UCSD-AML1 (cell line): ENCODE results near the gene MME.

Source experiments
- DNase-seq: peaks from one replicate; lab custom pipeline; 2025; ENCODE audit not compliant: unreplicated experiment; lab: John Stamatoyannopoulos, UW

MME gene

DNA sequence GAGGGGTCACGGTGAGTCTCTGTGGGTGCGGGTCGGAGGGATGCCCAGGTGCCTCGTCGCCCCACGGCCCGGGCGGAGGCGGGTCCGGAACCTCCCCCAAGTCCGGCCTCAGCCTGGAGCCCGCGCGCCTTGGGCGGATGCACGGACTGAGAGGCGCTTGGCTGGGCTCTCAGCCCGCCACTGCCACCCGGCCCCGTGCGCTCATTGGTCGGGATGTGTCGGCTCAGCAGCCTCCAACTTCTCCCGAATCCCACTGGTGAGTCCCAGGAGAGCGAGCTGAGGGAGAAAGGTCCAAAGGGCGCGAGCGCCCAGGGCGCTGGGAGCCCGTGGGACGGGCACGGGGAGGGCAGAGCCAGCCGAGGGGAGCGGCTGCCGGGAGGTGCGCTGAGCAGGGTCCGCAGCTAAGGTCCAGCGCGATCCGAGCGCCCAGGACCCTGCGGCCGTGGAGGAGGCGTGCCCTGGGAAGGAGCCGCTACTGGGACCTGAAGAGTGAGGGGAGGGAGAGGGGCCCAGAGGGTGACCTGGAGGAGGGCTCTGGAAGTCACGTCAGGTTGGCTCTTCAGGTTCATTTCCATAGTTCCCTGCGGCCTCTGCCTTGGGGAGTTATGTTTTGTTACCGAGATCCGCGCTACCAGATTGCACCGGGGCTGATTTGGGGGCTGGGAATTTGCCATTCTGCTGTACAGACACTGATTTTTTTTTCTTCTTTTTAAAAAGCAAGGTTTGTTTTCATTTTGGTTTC is at the start of gene MME:
MME (plus strand) TSS at position 574 of the 742 bp plus-strand sequence. CDS start 3,849 bp downstream, outside the sequence.
- DNase-seq = no peak

- no peak for DNase-seq
Observed at GRCh38 chr3:155031186-155031585, 48.9 kb upstream of the MME start.

- DNase-seq = no peak
Observed at GRCh38 chr3:155032918-155033317, 47.2 kb upstream of the MME start.

DNA sequence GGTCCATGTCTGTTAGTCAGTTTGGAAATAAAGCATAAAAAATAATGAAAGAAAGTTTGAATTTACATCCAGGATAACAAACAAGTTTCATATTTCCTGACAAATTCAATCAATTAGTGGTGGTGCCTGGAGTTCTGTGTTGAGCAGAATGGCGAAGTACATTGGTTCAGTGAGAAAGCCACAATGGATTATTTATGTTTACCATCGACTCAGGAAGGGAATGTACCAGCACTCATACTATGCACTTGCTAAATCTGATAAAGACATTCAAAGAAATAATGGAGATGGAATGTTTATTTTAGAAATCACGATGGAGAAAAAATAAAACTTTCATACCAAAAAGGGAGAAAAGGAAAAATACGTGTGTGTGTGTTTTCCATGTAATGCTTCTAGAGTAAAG is 45.3 kb upstream of the MME start:
- DNase-seq = no peak

GRCh38 chr3:155035553-155035952 is 44.6 kb upstream of the MME start:
- no peak for DNase-seq

GRCh38 chr3:155037508-155038202 is 42.5 kb upstream of the MME start:
- no peak for DNase-seq

DNA sequence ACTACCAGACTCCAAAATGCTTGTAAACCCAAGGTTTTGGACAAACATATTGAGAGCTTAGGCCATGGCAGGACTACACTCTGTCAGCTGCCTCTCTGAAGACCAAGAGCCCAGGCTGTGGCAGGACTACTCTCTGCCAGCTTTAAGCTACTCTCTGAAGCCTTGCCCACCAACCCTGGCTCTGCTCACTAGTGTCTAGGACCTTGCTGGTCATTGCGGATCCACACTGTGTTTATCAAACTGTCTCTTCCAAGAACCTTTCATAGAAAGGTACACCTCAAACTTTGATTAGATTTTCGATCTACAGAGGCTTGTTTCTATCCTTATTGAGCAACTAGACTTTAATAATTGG is 41.9 kb upstream of the MME start:
- DNase-seq = no peak

- no peak for DNase-seq
Observed at GRCh38 chr3:155046935-155047334, 33.2 kb upstream of the MME start.

- no peak for DNase-seq
Observed at GRCh38 chr3:155047672-155048071, 32.4 kb upstream of the MME start.

DNA sequence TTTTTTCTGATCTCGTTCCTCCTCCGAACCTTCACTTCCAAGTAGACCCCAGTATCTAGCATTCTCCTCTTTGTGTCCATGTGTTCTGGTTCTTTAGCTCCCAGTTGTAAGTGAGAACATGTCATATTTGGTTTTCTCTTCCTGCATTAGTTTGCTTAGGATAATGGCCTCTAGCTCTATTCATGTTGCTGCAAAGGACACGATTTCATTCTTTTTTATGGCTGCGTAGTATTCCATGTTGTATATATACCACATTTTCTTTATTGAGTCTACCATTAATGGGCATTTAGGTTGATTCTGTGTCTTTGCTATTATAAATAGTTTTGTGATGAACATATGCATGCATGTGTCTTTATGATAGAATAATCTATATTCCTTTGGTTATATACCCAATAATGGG is 30.2 kb upstream of the MME start:
- no peak for DNase-seq

DNA sequence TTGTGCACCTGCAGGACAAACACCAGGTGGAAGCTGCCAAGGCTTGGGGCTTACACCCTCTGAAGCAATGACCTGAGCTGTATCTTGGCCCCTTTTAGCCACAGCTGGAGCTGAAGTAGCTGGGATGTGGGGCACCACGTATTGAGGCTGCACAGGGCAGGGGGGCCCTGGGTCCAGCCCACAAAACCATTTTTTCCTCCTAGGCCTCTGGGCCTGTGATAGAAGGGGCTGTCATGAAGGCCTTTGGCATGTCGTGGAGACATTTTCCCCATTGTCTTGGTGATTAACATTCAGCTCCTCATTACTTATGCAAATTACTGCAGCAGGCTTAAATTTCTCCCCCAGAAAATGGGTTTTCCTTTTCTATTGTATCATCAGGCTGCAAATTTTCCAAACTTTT is 27.6 kb upstream of the MME start:
- no peak for DNase-seq

DNA sequence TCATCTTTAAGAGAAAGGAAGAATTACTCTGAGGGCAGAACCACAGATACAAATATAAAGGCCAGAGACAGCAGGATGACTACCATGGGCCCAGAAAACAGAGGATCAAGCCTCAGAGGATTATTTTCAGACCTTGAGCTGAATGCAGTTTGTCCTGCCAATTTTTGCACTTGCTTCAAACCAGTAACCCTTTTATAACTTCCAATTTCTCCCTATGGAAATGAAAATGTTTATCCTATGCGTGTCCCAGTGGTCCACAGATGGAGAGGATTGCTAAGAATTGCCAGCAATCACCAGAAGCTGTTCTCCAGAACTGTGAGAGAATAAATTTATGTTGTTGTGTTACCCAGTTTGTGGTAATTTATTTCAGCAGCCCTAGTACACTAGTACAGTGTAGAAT is 26.4 kb upstream of the MME start:
- DNase-seq = no peak

DNA sequence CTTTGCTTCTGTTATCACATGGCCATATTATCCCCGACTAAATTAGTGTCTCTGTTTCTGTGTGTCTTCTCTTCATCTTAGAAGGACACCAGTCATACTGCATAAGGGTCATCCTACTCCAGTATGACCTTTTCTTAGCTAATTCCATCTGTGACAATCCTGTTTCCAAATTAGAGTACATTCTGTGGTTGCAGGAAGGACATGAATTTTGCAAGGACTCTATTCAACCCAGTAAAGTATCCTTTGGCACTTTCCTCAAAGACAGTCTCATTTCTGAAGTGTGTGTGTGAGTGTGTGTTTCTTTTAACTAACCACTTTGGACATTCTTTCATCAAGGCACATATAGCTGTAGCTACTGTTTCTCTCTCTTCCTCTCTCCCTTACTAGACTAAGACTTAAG is 15.2 kb upstream of the MME start:
- DNase-seq = no peak

DNA sequence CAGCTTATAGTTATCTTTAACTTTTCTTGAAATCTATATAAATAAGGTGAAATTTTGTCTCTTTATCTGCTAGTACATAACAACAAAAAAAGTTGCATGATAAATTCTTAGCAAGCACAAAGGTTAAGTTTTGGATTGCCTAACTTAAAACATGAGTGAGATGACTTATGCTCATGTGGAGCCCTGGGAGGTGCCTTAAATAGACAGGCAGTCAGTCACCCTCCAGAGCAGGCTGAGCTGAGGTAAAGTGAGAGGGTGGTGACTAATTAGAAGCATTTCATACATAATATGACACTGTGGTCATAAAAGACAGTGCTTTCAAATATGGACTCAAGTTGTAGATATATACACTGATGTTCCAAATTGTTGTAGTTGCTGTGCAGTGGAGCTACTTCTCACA is 14.6 kb upstream of the MME start:
- no peak for DNase-seq

DNA sequence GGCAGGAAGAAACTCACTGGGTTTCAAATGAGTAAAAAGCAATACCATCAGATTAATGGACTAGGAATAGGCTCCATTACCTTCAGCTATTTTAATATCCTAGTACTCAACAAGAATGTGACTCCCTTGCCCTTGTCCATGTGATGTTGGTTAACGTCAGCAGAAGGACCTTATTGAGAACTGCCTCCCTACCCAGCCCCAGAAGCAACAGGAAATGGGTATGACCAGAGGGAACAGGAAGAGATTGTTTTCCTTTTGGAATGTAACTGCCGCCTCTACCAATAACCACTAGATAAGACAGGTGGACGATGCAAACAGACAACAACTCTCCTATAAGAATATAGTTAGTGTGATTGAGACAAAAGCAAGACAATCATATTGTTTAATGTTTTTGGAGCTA is 10.4 kb upstream of the MME start:
- DNase-seq = no peak

- DNase-seq = no peak
Observed at GRCh38 chr3:155070316-155070715, 9.8 kb upstream of the MME start.

DNA sequence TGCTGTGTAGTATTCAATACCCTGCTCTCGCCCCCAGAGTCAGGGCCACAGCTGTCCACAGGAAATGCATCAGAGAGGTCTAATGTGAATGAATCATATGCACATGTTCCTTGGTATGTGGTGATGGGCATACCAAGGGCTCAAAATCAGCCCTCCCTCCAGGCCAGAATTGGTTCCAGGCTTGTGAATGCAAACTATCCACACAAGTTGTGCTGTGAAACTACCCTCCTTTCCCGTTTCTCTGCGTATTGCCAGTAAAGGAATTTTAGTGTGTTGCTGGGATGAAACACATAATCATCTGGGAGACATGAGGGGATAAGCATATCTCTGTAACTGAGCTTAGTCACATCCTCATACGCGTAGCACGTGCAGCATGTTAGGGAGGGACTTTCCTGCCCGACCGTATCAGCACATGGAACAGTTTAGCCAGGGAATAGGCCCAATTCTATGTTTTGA is 9.2 kb upstream of the MME start:
- DNase-seq = no peak

GRCh38 chr3:155075200-155075599 is 4.9 kb upstream of the MME start:
- DNase-seq = no peak

- DNase-seq = no peak
Observed at GRCh38 chr3:155076888-155077287, 3.2 kb upstream of the MME start.

- DNase-seq = no peak
Observed at GRCh38 chr3:155078711-155079467, 1.2 kb upstream of the MME start.

DNA sequence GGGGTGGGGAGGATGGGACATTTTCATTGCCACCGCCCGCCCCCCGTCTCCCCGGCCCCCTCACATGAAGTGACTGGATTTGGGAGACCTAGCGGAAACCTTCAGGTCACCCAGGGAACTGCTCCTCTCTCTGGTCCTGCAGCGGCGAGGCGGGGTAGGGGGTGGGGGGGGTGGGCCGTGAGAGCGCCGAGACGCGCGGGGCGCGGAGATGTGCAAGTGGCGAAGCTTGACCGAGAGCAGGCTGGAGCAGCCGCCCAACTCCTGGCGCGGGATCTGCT is 712 bp upstream of the MME start:
- no peak for DNase-seq

- no peak for DNase-seq
Observed at GRCh38 chr3:155080692-155081091, 573 bp downstream of the MME start.
